ENCODE results near the gene POTEJ.
"Not testable (repeated sequence)": the region's sequence is repeated elsewhere in the genome, so short reads cannot be mapped to it uniquely, and the experiment has no call there.

POTEJ gene

GRCh38 chr2:130588688-130589458 lies 22.4 kb upstream of the POTEJ start:
- H3K9me3 ChIP-seq (ENCODE audit: control insufficient read depth in 2 of 2, low read length in 2 of 2); H3K9ac ChIP-seq (ENCODE audit: low read depth in 1 of 2, low read length in 2 of 2); H3K4me3 ChIP-seq (ENCODE audit: low read length in 2 of 2); H3K36me3 ChIP-seq (ENCODE audit: control insufficient read depth in 2 of 2, insufficient read depth in 2 of 2, low read length in 2 of 2); H3K4me1 ChIP-seq (ENCODE audit: control insufficient read depth in 2 of 2, insufficient read depth in 2 of 2, low read length in 2 of 2); H3K27ac ChIP-seq (ENCODE audit: low read depth in 2 of 2, low read length in 2 of 2); H3K27me3 ChIP-seq (ENCODE audit: control insufficient read depth in 2 of 2, insufficient read depth in 2 of 2, low read length in 2 of 2): not testable (repeated sequence)

- not testable (repeated sequence) for H3K36me3 ChIP-seq (ENCODE audit: control insufficient read depth in 2 of 2, insufficient read depth in 2 of 2, low read length in 2 of 2); H3K9ac ChIP-seq (ENCODE audit: low read depth in 1 of 2, low read length in 2 of 2); H3K4me3 ChIP-seq (ENCODE audit: low read length in 2 of 2); H3K27me3 ChIP-seq (ENCODE audit: control insufficient read depth in 2 of 2, insufficient read depth in 2 of 2, low read length in 2 of 2); H3K4me1 ChIP-seq (ENCODE audit: control insufficient read depth in 2 of 2, insufficient read depth in 2 of 2, low read length in 2 of 2); H3K27ac ChIP-seq (ENCODE audit: low read depth in 2 of 2, low read length in 2 of 2); H3K9me3 ChIP-seq (ENCODE audit: control insufficient read depth in 2 of 2, low read length in 2 of 2)
These were observed 20.9 kb upstream of the POTEJ start for GRCh38 chr2:130590170-130590841.

GRCh38 chr2:130590842-130591359 lies 20.3 kb upstream of the POTEJ start:
- not testable (repeated sequence) for H3K4me3 ChIP-seq (ENCODE audit: low read length in 2 of 2); H3K36me3 ChIP-seq (ENCODE audit: control insufficient read depth in 2 of 2, insufficient read depth in 2 of 2, low read length in 2 of 2); H3K4me1 ChIP-seq (ENCODE audit: control insufficient read depth in 2 of 2, insufficient read depth in 2 of 2, low read length in 2 of 2); H3K27me3 ChIP-seq (ENCODE audit: control insufficient read depth in 2 of 2, insufficient read depth in 2 of 2, low read length in 2 of 2); H3K9ac ChIP-seq (ENCODE audit: low read depth in 1 of 2, low read length in 2 of 2); H3K27ac ChIP-seq (ENCODE audit: low read depth in 2 of 2, low read length in 2 of 2); H3K9me3 ChIP-seq (ENCODE audit: control insufficient read depth in 2 of 2, low read length in 2 of 2)

GRCh38 chr2:130592791-130593414 lies 18.3 kb upstream of the POTEJ start:
- H3K9me3 ChIP-seq (ENCODE audit: control insufficient read depth in 2 of 2, low read length in 2 of 2); H3K27ac ChIP-seq (ENCODE audit: low read depth in 2 of 2, low read length in 2 of 2); H3K4me3 ChIP-seq (ENCODE audit: low read length in 2 of 2); H3K4me1 ChIP-seq (ENCODE audit: control insufficient read depth in 2 of 2, insufficient read depth in 2 of 2, low read length in 2 of 2); H3K36me3 ChIP-seq (ENCODE audit: control insufficient read depth in 2 of 2, insufficient read depth in 2 of 2, low read length in 2 of 2); H3K27me3 ChIP-seq (ENCODE audit: control insufficient read depth in 2 of 2, insufficient read depth in 2 of 2, low read length in 2 of 2); H3K9ac ChIP-seq (ENCODE audit: low read depth in 1 of 2, low read length in 2 of 2): not testable (repeated sequence)

GRCh38 chr2:130594011-130594410 lies 17.2 kb upstream of the POTEJ start:
- H3K9ac ChIP-seq (ENCODE audit: low read depth in 1 of 2, low read length in 2 of 2); H3K9me3 ChIP-seq (ENCODE audit: control insufficient read depth in 2 of 2, low read length in 2 of 2); H3K4me3 ChIP-seq (ENCODE audit: low read length in 2 of 2); H3K27ac ChIP-seq (ENCODE audit: low read depth in 2 of 2, low read length in 2 of 2); H3K27me3 ChIP-seq (ENCODE audit: control insufficient read depth in 2 of 2, insufficient read depth in 2 of 2, low read length in 2 of 2); H3K36me3 ChIP-seq (ENCODE audit: control insufficient read depth in 2 of 2, insufficient read depth in 2 of 2, low read length in 2 of 2); H3K4me1 ChIP-seq (ENCODE audit: control insufficient read depth in 2 of 2, insufficient read depth in 2 of 2, low read length in 2 of 2): not testable (repeated sequence)

GRCh38 chr2:130596757-130597156 lies 14.5 kb upstream of the POTEJ start:
- not testable (repeated sequence) for H3K9me3 ChIP-seq (ENCODE audit: control insufficient read depth in 2 of 2, low read length in 2 of 2); H3K27me3 ChIP-seq (ENCODE audit: control insufficient read depth in 2 of 2, insufficient read depth in 2 of 2, low read length in 2 of 2); H3K4me3 ChIP-seq (ENCODE audit: low read length in 2 of 2); H3K4me1 ChIP-seq (ENCODE audit: control insufficient read depth in 2 of 2, insufficient read depth in 2 of 2, low read length in 2 of 2); H3K27ac ChIP-seq (ENCODE audit: low read depth in 2 of 2, low read length in 2 of 2); H3K9ac ChIP-seq (ENCODE audit: low read depth in 1 of 2, low read length in 2 of 2); H3K36me3 ChIP-seq (ENCODE audit: control insufficient read depth in 2 of 2, insufficient read depth in 2 of 2, low read length in 2 of 2)

GRCh38 chr2:130597994-130598393 lies 13.2 kb upstream of the POTEJ start:
- H3K27ac ChIP-seq (ENCODE audit: low read depth in 2 of 2, low read length in 2 of 2); H3K4me3 ChIP-seq (ENCODE audit: low read length in 2 of 2); H3K9me3 ChIP-seq (ENCODE audit: control insufficient read depth in 2 of 2, low read length in 2 of 2); H3K9ac ChIP-seq (ENCODE audit: low read depth in 1 of 2, low read length in 2 of 2); H3K27me3 ChIP-seq (ENCODE audit: control insufficient read depth in 2 of 2, insufficient read depth in 2 of 2, low read length in 2 of 2); H3K36me3 ChIP-seq (ENCODE audit: control insufficient read depth in 2 of 2, insufficient read depth in 2 of 2, low read length in 2 of 2); H3K4me1 ChIP-seq (ENCODE audit: control insufficient read depth in 2 of 2, insufficient read depth in 2 of 2, low read length in 2 of 2): not testable (repeated sequence)

- not testable (repeated sequence) for H3K9me3 ChIP-seq (ENCODE audit: control insufficient read depth in 2 of 2, low read length in 2 of 2); H3K4me3 ChIP-seq (ENCODE audit: low read length in 2 of 2); H3K9ac ChIP-seq (ENCODE audit: low read depth in 1 of 2, low read length in 2 of 2); H3K27ac ChIP-seq (ENCODE audit: low read depth in 2 of 2, low read length in 2 of 2); H3K4me1 ChIP-seq (ENCODE audit: control insufficient read depth in 2 of 2, insufficient read depth in 2 of 2, low read length in 2 of 2); H3K27me3 ChIP-seq (ENCODE audit: control insufficient read depth in 2 of 2, insufficient read depth in 2 of 2, low read length in 2 of 2); H3K36me3 ChIP-seq (ENCODE audit: control insufficient read depth in 2 of 2, insufficient read depth in 2 of 2, low read length in 2 of 2)
These were observed 12.8 kb upstream of the POTEJ start for GRCh38 chr2:130598463-130598862.

- not testable (repeated sequence) for H3K27me3 ChIP-seq (ENCODE audit: control insufficient read depth in 2 of 2, insufficient read depth in 2 of 2, low read length in 2 of 2); H3K4me1 ChIP-seq (ENCODE audit: control insufficient read depth in 2 of 2, insufficient read depth in 2 of 2, low read length in 2 of 2); H3K4me3 ChIP-seq (ENCODE audit: low read length in 2 of 2); H3K9me3 ChIP-seq (ENCODE audit: control insufficient read depth in 2 of 2, low read length in 2 of 2); H3K9ac ChIP-seq (ENCODE audit: low read depth in 1 of 2, low read length in 2 of 2); H3K36me3 ChIP-seq (ENCODE audit: control insufficient read depth in 2 of 2, insufficient read depth in 2 of 2, low read length in 2 of 2); H3K27ac ChIP-seq (ENCODE audit: low read depth in 2 of 2, low read length in 2 of 2)
These were observed 11.8 kb upstream of the POTEJ start, which contains the start of gene CFC1 for GRCh38 chr2:130599393-130599792. TSS of gene CFC1 (minus strand) at chr2:130599575. CDS start at chr2:130599287, 288 bp downstream.

GRCh38 chr2:130599926-130600325 lies 11.3 kb upstream of the POTEJ start:
- not testable (repeated sequence) for H3K9ac ChIP-seq (ENCODE audit: low read depth in 1 of 2, low read length in 2 of 2); H3K9me3 ChIP-seq (ENCODE audit: control insufficient read depth in 2 of 2, low read length in 2 of 2); H3K36me3 ChIP-seq (ENCODE audit: control insufficient read depth in 2 of 2, insufficient read depth in 2 of 2, low read length in 2 of 2); H3K4me1 ChIP-seq (ENCODE audit: control insufficient read depth in 2 of 2, insufficient read depth in 2 of 2, low read length in 2 of 2); H3K27me3 ChIP-seq (ENCODE audit: control insufficient read depth in 2 of 2, insufficient read depth in 2 of 2, low read length in 2 of 2); H3K4me3 ChIP-seq (ENCODE audit: low read length in 2 of 2); H3K27ac ChIP-seq (ENCODE audit: low read depth in 2 of 2, low read length in 2 of 2)

All from mucosa of rectum (tissue), 2 donors.